Measurements from ENCODE around the gene GPSM1.
A peak's percentile ranks its signal among the peaks of the same experiment; 100 is the strongest.

The GPSM1 gene

GRCh38 chr9:136379891-136380290 lies 52.6 kb downstream of the GPSM1 start:
- DNase-seq: no peak

DNA sequence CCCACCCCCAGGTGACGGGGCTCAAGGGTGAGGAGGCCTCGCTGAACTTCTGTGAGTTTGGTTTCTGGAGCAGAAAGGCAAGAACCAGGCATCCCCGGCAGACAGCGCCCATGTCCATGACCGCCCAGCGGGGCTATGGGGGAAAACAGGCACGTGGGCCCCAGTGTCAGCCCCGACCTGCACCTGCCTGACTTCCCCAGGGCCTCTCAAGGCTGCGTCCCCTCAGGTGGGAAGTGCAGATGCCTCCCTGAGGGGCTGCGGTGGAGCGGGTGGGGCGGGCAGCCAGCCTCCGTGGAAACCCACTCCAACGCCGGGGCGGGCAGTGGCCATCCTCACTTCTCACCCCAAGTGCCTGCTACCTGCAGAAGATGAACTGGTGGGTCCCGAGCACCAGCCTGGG lies 53.0 kb downstream of the GPSM1 start:
- DNase-seq: no peak

- no peak for DNase-seq
These were observed 54.0 kb downstream of the GPSM1 start for GRCh38 chr9:136381311-136381710.

DNA sequence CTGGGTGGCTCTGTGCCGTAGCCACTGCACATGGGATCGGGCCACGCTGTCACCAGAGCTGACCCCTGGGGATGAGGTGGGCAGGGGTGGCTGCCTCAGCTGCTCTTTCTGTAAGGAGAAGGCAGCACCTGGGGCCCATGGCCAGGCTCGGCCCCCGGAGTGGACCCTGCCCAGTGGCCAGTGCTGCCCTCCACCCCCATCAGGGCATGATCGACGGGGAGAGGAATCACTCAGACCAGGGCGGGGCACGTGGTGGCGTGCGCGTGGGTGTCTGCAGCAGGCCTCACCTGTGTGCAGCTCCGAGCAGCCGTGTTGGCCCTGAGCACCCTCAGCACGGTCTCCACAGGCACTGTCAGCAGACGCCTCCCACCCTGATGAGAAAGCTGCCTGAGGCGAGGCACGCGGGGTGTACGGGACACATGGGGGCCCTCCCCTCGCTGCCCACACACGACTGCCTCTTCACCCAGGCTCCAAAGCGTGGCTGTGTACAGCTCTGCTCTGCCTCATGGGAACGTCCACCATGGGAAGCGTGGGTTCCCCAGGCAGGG lies 54.7 kb downstream of the GPSM1 start:
- no peak for DNase-seq

DNA sequence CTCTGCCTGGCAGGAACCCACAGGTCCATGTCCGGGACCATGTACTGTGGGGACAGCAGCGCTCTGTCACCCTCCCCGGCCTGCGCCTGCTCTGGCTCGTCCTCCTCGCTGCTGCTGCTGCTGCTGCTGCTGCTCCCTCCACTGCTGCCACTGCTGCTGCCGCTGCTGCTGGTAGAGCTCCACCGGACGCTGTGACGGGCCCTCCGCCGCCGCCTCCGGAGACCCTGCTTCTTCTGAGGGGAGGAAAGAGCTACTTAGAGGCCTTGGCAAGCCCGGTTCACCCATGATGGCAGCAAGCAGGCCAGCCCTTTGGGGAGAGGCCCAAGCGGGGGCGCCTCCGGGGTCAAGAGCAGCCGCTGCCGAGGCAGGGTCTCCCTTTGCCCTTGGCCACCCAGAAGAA lies 56.1 kb downstream of the GPSM1 start:
- DNase-seq: no peak

- DNase-seq: peak in 1 of 2 experiments; percentile 33
These were observed 57.7 kb downstream of the GPSM1 start for GRCh38 chr9:136385015-136385414.

DNA sequence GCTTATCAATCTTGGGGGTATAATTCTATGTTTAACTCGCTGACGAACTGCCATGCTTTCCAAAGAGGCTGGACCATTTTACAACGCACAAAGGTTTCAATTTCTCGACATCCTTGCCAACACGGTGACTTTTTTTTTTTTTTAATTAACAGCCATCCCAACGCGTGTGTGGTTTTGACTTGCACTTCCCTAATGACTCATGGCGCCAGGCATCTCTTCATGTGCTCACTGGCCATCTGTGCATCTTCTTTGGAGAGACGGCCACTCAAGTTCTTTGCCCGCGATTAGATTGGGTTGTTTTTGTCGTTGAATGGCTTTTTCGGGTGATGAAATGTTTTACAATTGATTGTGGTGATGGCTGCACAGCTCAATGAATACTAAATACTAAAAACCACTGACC lies 58.7 kb downstream of the GPSM1 start:
- no peak for DNase-seq

GRCh38 chr9:136387217-136387616 lies 59.9 kb downstream of the GPSM1 start:
- no peak for DNase-seq

GRCh38 chr9:136389396-136389795 lies 62.1 kb downstream of the GPSM1 start:
- no peak for DNase-seq

- no peak for DNase-seq
These were observed 64.6 kb downstream of the GPSM1 start for GRCh38 chr9:136391737-136392537.

DNA sequence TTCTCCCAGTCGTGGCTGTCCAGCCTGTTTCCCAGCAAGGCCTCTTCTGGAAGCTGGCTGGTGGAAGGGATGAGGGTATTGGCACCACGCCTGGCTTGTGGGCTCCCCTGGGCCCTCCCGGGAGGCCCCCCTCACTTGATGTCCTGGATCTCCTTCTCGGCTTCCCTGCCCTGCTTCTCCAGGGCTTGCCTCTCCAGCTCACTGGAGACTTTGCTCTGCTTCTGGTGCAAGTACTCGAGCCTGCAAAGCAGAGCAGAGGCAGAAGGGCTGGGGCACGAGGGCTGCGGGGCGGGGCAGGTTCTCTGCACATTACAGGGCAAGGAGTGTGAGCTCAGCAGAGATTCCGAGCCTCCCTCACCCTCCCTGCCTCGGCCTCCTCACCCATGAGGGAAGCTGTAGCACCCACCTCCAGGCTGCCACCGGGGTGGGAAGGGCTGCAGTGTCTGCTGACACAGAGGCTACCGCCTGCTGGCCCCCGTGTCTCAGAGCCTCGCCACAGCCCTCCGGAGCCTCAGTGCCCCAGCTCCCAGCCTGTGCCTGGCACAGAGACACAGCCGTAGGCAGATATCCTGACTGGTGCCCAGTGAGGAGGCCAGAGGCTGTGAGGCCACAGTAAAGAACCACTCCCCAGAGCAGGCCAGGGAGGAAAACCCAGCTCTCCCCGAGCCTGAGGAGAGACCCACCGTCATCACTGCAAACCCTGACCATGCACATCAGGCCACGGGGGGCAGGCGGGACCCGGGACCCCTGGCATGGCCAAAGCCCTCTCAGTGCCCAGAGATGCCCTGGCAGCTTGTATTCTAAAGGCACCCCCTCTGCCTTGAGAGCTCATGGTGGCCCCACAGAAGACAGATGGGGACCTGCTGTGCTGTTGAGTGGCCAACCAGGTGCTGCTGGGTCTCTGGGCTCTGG lies 65.5 kb downstream of the GPSM1 start:
- DNase-seq: no peak

- DNase-seq: no peak
These were observed 66.2 kb downstream of the GPSM1 start for GRCh38 chr9:136393531-136393930.

GRCh38 chr9:136394312-136395019 lies 67.1 kb downstream of the GPSM1 start:
- DNase-seq: no peak

DNA sequence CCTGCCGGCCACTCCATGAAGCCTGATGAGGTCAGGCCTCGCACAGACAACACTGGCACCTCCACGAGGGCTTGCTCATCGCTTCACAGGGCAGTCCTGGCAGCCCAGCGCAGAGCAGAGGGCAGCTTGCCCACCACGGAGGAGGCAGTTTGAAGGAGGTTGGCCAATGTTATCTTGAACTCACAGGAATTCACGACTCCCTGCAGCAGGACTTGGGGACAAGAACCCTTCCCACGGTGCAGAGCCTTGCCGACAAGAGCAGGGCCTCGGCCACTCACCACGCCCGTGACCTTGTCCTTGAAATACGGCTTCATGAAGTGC lies 67.6 kb downstream of the GPSM1 start:
- no peak for DNase-seq

GRCh38 chr9:136395345-136396218 lies 68.2 kb downstream of the GPSM1 start:
- DNase-seq: no peak

- no peak for DNase-seq
These were observed 68.8 kb downstream of the GPSM1 start for GRCh38 chr9:136396219-136396515.

GRCh38 chr9:136397643-136398042 lies 70.3 kb downstream of the GPSM1 start:
- DNase-seq: no peak

- DNase-seq: no peak
These were observed 70.9 kb downstream of the GPSM1 start for GRCh38 chr9:136398286-136398685.

GRCh38 chr9:136399176-136400037 lies 72.1 kb downstream of the GPSM1 start:
- peak; percentile 45 to 56 for DNase-seq

GRCh38 chr9:136400038-136400834 lies 72.9 kb downstream of the GPSM1 start, which contains the start of gene SNAPC4:
SNAPC4 (minus strand) TSS chr9:136400170; CDS start chr9:136398428, 1,742 bp downstream.
- peak; percentile 84 to 90 for DNase-seq

Data from stimulated activated CD4-positive, alpha-beta T cell treated with anti-CD3 and anti-CD28 coated beads, Interleukin-4, amount 100 ng/mL, for 4 hours (primary cell).